HuH-7 (cell line): ENCODE measurements around the gene IGFBPL1.
A peak's percentile ranks its signal among the peaks of the same experiment; 100 is the strongest.
"Not testable (repeated sequence)": the region's sequence is repeated elsewhere in the genome, so short reads cannot be mapped to it uniquely, and the experiment has no call there.

Source experiments
- DNase-seq: peaks from one replicate; pipeline ENCODE4 v3.0.0; 2011; ENCODE audit warnings: low spot score

The IGFBPL1 gene

DNA sequence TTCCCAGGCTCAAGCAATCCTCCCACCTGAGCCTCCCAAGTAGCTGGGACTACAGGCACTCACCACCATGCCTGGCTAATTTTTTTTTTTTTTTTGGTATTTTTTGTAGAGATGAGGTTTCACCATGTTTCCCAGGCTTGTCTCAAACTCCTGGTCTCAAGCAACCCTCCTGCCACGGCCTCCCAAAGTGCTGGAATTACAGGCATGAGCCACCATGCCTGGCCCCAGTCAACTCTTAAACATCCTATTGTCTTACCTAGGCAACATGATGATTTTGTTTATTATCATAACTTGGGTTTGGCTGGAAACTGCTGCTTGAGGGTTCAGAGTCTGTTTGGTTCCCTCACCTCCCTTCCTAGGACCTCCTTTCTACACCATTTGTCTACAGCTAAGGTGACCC is 25.1 kb downstream of the IGFBPL1 start:
- not testable (repeated sequence) for DNase-seq

DNA sequence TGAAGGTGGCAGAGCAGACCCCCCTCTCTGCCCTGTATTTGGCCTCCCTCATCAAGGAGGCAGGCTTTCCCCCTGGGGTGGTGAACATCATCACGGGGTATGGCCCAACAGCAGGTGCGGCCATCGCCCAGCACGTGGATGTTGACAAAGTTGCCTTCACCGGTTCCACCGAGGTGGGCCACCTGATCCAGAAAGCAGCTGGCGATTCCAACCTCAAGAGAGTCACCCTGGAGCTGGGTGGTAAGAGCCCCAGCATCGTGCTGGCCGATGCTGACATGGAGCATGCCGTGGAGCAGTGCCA is 27.9 kb downstream of the IGFBPL1 start:
- no peak for DNase-seq

DNA sequence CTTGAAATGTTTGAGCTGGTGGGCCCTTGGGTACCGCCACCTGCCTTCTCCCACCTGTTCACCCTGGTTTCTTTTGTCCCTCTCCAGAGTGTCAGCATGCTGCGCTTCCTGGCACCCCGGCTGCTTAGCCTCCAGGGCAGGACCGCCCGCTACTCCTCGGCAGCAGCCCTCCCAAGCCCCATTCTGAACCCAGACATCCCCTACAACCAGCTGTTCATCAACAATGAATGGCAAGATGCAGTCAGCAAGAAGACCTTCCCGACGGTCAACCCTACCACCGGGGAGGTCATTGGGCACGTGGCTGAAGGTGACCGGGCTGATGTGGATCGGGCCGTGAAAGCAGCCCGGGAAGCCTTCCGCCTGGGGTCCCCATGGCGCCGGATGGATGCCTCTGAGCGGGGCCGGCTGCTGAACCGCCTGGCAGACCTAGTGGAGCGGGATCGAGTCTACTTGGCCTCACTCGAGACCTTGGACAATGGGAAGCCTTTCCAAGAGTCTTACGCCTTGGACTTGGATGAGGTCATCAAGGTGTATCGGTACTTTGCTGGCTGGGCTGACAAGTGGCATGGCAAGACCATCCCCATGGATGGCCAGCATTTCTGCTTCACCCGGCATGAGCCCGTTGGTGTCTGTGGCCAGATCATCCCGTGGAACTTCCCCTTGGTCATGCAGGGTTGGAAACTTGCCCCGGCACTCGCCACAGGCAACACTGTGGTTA is 28.4 kb downstream of the IGFBPL1 start:
- no peak for DNase-seq

DNA sequence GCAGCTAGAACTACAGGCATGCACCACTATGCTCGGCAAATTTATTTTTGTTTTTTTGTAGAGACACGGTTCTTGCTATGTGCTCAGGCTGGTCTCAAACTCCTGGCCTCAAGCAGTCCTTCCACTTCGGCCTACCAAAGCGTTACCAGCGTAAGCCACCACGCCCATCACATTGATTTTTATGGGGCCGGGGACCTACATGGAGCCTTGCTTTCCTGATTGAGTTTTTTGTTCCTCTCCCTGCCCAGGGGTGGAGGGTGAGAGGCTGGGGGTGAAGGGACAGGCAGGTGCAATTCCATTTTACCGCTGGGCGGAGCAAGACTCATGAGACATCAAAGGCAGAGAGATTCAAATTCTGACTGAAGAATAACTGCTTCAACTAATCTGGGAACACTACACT is 29.8 kb downstream of the IGFBPL1 start:
- no peak for DNase-seq

DNA sequence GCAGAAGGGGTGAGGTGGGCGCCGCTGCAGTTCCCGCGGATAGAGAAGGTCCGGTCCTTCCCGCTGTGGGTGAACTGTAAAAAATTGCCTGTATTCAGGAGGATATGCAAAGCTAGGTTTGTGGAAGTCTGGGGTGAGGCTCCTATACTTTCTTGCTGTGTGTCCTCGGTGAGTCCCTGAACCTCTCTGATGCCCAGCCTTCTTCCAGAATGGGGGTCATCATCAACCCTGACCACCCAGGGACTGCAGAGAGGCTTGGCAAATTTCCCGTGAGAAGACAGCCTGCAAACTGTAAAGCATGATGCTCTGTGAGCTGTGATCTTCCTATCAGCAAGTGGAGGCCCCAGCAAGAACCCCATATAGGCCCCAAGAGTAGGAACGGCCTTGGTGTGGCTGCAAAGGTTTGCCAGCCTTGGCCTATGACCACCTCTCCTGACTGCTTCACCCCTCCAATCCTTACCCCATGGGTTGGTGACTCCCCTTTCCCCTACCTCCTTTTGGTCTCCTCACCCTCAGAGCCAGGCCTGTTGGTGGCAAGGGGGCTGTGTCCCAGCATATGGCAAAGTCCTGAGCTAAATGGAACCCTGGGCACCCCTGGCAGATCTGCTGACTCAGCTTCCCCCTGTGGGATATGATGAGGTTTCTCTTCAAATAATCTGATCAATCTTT is 31.0 kb downstream of the IGFBPL1 start:
- DNase-seq = no peak

DNA sequence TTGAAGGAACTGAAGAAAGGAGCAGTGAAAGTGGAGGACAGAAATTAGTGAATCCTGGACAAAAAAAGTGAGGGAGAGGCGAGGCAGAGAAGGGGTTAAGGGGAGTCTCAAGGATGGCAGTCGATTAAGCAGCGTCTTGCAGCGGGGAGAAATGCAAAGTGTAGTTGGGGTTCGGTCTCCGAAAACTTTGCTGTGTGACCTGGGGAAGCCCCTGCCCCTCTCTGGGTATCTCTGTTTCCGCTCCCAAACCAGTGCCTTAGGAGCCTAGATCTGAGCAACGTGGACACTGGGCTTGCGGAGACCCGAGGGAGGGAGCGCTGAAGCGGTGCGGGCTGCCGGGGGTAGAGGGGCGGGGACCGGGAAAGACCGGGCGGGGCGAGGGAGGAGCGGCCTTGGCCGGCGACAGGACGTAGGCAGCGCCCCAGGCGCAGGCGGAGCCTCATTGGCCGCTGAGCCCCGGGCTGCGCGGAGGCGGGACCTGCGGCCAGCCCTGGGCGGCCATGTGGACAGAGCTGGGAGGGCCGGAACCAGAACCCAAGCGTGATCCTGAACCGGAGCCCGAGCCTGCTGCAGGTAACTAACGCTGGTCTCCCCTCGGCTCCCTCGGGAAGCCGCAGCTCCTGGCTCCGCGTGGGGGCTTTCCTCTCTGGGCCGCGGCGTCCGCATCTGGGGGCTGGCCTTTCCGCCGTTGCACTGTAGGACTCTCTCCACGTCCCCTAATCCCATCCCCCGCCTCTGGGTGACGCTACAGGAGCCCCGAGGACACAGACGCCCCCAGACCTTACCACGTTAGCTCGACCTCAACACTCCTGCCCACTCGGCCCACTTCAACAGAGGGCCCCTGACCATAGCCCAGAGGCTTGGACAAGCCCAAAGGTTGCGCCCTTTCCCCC is 31.8 kb downstream of the IGFBPL1 start, which contains the start of gene ALDH1B1:
Gene ALDH1B1 (plus strand): TSS at position 468 of the 893 bp plus-strand sequence. CDS start 3,047 bp downstream, outside the sequence.
- DNase-seq = peak; percentile 87

DNA sequence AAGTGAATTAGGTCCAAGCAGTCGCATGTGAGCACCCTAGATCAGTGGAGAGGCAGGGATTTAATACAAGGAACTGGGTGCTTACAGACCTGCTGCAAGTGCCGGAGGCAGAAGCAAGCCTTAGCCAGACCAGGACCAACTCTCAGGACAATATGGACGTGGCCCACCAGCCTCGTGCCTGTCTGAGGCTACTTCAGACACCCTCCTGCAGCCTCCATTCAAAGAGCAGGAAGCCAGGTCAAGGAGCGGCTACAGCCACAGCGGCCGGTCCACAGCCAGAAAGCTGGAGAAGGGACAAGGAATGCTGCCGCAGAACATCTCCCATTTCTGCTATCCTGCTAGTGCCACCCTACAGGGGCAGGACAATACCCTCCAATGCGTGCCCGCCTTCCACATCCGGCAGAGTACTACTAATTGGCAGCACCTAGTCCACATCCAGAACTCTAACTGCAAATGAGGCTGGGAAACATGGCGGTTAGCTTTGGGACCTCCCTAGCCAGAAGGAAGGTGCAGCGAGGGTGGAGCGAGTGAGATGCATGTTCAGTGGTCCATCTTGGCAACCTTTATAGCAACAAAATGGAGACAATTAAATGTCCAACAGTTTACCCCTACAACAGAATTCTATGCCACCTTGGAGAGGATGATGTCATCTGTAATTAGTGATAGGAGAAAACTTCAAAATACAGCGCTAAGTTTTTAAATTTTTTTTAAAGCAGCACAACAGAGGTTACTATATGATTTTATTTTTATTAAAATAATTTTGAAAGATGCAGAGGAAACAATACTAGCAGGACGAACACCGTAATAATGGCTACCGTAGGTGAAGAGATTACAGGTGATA is 32.8 kb downstream of the IGFBPL1 start:
- no peak for DNase-seq

DNA sequence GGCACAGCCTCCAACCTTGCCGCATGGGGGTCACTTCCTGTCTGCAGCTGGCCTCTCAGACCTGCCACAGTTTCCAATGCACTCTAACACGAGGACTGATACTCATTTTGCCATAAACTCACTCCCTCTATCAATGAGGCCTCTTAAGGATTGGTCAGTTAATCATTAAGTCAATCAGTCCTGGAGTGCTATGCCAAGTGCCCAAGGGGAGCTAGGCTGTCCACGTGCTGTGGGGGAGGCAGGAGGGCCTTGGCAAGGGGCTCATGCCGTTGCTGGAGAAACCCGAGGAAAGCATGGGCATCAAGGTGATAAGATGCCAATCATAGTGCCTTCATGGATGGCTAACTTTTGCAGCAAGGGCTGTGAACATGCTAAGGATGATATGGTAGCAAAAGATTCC is 33.4 kb downstream of the IGFBPL1 start:
- DNase-seq = no peak

DNA sequence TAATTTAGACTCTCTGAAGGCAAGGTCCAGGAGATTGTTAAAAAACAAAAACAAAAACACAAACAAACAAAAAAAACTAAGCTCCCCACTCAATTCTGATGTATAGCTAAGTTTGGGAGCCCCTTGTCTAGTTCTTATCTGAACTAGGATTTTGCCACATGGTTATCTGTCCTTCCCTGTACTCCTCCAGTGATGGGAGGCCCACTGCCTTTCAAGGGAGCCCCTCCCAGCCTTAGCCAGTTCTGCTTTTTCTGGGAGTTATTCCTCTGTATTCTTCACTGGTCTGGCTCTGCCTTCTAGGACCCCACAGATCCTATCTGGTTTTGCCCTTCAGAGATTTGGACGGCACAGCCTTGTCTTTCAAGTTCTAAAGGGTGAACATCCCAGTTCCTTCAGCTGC is 33.8 kb downstream of the IGFBPL1 start:
- DNase-seq = no peak

DNA sequence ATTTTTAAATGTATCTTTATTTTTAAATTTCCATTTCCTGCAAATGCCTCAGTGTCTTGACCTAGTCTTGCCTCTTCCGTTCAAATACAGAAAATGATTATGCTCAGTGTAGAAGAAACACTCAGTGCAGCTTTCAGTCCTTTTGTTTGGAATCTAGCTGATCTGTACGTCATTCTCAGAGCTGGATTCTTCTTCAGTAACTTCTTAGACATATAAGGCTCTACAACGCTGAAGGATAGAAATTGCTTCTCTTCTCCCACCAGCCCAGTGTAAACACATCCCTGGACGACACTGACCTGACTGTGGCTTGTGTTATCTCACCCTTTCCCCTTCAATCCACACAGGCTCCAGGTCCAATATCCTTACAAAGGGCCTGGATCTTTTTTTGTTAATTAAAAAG is 34.9 kb downstream of the IGFBPL1 start:
- no peak for DNase-seq

DNA sequence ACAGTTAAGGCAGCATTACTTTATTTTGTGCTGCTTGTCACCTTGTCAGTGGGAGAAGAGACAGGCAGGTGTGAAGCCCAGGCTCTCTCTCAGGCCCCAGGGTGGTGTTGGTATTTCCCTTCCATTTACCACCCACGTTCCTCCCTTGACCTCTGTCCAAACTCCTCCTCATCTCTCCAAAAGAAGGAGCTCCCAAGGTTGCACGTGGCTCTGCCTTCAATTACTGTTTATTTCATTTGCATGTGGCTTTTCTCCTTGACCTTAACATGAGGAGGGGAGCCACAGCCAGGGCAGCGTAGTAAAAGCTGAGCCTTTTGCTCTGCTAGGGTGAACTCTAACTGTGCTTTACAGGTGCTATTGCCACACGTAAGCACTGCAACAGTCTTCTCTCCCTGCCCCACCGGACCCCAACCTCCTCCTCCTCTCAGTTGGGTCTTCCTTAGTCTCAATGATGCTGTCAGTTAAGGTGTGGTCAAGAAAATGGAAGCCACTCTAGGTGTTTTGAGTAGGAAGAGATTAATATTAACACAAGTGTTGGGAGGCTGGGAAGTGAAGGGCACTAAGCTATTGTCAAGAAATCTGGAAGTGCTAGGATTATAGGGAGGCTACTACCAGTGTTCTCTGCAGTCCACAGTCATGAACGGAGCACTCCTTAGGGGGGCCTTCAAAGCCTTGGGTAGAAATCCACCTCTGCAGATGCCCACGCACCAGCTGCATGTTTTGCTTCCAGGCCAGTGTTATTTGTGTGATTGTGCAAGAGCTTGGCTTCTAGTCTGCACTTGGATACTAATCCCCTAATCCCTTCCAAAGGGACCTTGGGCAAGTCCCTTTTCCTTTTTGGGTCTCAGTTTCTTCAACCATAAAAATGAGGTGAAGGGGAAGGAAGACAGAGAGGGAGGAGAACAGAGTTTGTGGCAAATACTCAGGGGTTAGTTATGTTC is 35.7 kb downstream of the IGFBPL1 start:
- DNase-seq = no peak

DNA sequence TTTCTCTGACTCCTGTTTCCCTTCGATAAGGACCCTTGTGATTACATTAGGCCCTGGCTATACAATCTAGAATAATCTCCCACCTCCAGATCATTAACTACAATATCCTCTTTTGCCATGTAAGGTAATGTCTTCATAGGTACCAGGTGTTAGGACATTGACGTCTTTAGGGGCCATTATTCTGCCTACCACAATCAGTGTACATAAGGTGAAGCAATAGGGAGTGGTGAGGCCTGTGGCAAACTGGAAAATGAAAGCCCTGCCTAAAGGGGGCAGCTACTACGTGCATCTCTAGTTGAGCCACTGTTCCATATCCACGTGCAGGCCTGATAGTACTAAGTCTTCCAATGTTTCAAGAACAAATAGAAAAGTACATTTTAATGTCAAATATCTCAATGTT is 36.5 kb downstream of the IGFBPL1 start:
- DNase-seq = no peak

DNA sequence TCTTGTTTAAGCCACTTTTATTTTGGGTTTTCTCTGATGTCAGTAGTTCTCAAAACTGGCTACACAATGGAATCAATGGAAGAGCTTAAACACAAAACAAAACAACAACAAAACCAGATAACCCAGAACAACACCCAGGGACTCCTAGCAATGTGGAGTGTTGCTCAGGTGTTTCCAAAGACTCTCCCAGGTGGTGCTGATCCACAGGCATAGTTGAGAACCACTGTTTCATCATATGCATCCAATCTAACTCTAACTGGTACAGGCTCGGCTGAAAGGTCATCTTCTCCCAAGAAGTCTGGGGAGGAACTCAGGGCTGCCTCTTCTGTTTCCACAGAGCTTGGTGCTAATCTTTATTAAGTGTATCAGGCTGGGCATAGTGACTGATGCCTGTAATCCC is 37.2 kb downstream of the IGFBPL1 start:
- no peak for DNase-seq

DNA sequence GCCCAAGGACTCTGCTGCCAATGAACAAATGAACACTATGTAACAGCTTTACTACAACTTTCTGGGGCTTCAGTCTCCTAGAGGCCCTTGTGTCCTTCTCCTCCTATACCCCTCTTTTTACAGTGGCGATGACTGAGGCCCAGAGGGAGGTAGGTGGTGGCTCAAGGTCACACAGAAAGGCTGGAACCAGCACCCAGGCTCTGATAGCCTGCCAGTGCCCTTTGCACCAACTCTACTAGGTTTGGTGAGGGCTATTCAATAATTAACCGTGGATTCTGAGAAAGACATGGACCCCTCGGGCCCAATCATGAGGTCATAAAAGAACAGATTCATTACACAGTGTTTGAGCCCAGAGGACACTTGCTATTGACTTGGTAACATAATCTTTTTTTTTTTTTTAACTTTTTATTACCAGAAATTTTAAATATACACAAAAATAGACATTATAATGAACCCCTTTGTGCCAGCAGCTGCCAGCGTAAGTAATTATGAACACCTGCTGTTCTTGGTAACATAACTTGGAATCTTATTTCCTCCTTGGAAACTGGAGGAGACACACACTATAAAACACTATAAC is 37.8 kb downstream of the IGFBPL1 start:
- DNase-seq = no peak

DNA sequence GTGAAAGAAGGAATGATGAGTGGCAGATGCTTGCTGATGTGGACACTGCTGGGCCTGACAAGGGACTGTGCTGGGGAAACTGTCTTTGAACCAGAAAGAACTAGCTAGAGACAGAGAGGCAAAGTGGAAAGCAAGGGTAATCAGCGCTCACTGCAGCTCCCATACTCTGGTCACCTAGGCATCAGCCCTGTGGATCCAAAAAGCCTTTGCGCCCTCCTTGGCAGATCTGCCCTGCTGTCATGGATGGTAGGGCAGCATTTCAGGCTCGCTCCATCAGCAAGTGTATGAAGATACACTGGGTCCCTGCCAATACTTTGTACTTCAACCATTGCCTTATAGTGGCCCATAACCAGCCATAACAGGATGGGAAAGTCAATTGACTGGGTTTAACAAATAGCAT is 38.4 kb downstream of the IGFBPL1 start:
- DNase-seq = no peak

DNA sequence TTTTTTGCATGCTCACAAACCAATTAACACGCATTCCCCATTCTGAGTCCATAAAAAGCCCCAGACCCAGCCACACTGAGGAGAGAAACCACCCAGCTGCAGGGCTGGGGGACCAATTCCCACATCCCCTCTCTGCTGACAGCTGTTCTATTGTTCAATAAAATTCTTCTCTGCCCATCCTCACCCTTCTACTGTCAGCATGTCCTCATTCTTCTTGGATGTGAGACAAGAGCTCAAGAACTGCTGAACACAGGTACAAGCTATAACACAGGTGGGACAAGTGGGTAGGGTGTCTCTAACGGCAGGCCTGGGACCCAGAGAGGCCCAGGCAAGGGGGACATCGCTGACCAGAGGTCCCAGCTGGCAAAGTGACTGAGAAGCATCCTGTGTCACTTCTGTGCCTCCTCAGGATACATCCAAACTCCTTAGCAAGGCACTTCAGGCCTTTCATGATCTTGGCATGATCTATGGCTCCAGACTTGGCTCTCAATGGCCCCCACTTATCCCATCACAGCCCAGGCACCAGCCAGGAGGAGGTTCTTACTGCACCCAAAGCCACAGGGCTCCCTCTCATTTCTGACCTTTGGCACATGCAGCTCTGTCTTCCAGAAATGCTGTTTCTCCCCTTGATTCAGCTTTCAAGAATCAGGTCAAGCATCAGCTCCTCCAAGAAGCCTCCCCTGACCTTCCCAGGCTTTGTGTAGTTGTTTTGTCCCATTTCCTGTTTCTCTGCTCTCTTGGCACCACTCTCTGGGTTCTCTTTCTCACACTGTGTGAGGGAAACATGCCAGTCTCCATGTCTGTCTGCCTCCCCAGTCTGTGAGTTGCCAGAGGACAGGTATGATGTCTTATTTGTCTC is 39.0 kb downstream of the IGFBPL1 start:
- no peak for DNase-seq

DNA sequence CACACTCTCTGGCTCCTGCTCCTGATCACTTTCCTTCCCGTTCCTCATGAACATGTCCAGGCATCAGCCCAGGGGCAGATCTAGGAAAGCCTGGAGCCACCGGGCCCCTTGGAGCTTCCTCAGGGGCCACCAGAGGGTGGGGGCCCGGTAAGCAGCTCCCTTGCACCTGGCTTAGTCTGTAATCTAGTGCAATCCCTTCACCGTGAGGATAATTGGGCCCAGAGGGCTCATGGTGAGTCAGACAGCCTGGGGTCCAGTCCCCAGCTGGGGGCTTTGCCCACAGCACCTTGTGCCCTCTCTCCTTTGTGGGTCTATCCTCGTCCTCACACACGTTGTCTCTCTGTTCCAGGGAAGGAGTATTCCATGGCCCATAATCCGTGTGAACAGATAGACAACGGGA is 42.1 kb downstream of the IGFBPL1 start:
- DNase-seq = no peak

DNA sequence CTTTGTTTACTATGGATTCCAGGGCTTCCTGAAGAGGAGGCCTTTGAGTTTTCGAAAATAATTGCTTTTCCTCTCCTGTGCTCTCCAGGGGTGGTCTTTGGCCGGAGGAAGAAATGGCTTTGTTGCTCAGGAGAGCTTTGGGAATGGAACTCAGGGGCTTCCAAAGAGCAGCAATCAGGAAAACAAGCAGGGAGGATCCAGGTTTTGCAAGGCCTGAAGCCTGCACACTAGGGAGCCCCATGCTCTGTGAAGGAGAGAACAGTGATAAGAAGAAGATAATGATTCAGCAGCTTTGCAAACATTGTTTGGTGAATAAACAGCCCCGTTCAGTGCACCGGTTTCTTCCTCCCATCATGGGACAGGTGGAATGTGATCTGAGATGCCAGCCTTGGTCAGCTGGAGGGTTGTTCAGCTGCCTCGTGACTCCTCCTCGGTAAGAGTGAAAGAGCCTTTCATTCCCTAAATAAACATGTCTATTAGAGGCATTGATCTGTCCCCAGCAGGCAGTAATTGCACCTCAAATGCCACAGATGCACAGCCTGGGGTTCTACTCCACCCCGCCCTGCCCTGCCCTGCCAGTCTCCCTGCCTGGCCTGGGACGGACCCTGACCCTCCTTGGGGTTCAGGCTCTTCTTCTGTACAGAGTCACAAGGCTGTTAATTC is 43.3 kb downstream of the IGFBPL1 start:
- peak; percentile 44 for DNase-seq
